Parathyroid adenoma (tissue), 2 donors: Measurements from ENCODE around the gene GMCL1.
"Not testable (repeated sequence)": the region's sequence is repeated elsewhere in the genome, so short reads cannot be mapped to it uniquely, and the experiment has no call there.

ENCODE experiments used
- H2AFZ ChIP-seq: fragments of 300-600 bp; sonication (generic); one replicate; pipeline ENCODE4 v1.7.0; 2017; ENCODE audit warnings: antibody characterized with exemption, mild to moderate bottlenecking
- H3K27ac ChIP-seq: fragments of 300-600 bp; sonication (generic); one replicate; pipeline ENCODE4 v1.7.0; 2017
- H3K27me3 ChIP-seq: fragments of 300-600 bp; sonication (generic); one replicate; pipeline ENCODE4 v1.7.0; 2017; ENCODE audit warnings: low read length; ENCODE audit not compliant: control insufficient read depth, insufficient read depth
- H3K36me3 ChIP-seq: fragments of 300-600 bp; sonication (generic); one replicate; pipeline ENCODE4 v1.7.0; 2017; ENCODE audit warnings: low read length; ENCODE audit not compliant: control insufficient read depth, insufficient read depth
- H3K4me1 ChIP-seq: fragments of 300-600 bp; sonication (generic); one replicate; pipeline ENCODE4 v1.7.0; 2017; ENCODE audit warnings: control low read depth
- H3K4me2 ChIP-seq: fragments of 300-600 bp; sonication (generic); one replicate; pipeline ENCODE4 v1.7.0; 2017; ENCODE audit warnings: low read length
- H3K4me3 ChIP-seq: fragments of 300-600 bp; sonication (generic); one replicate; pipeline ENCODE4 v1.7.0; 2017; ENCODE audit warnings: low read depth, low read length
- H3K79me2 ChIP-seq: fragments of 300-600 bp; sonication (generic); one replicate; pipeline ENCODE4 v1.7.0; 2017; ENCODE audit warnings: control low read depth
- H3K9ac ChIP-seq: fragments of 300-600 bp; sonication (generic); one replicate; pipeline ENCODE4 v1.7.0; 2017; ENCODE audit warnings: mild to moderate bottlenecking
- H3K9me3 ChIP-seq: fragments of 300-600 bp; sonication (generic); one replicate; pipeline ENCODE4 v1.7.0; 2017; ENCODE audit warnings: low read length; ENCODE audit not compliant: control insufficient read depth
- CTCF ChIP-seq: fragments of 300-600 bp; sonication (generic); IDR thresholded peaks from one replicate; pipeline ENCODE4 v1.7.0; 2017; ENCODE audit warnings: antibody characterized with exemption, mild to moderate bottlenecking
- donor health status: primary hyperparathyroidism.

The GMCL1 gene

GRCh38 chr2:69893684-69894551 lies 64.5 kb downstream of the GMCL1 start, which contains the start of gene SNRNP27:
TSS of gene SNRNP27 (plus strand) at chr2:69893956. CDS start at chr2:69893985, 29 bp downstream.
- Histone ChIP-seq H3K27me3 (no peaks in the 10 kb centered on the region), H3K4me3 (peak within 1 kb of the TSS; percentile 88), H3K79me2 (peaks cover 6% of the 10 kb centered on the region), H2AFZ (peak within 1 kb of the TSS; percentile 93), H3K9me3 (no peaks in the 10 kb centered on the region), H3K36me3 (no peaks in the 10 kb centered on the region), H3K4me1 (peaks cover 2% of the 10 kb centered on the region), H3K27ac (peak within 1 kb of the TSS; percentile 62), H3K9ac (peak within 1 kb of the TSS; percentile 59), H3K4me2 (peak within 1 kb of the TSS; percentile 86)
- TF ChIP-seq CTCF, result peak; percentile 11

GRCh38 chr2:69894737-69895136 lies 65.3 kb downstream of the GMCL1 start:
- not testable (repeated sequence) for H3K27ac ChIP-seq, H3K4me1 ChIP-seq, H3K9me3 ChIP-seq, H3K27me3 ChIP-seq, H3K9ac ChIP-seq, H2AFZ ChIP-seq, H3K79me2 ChIP-seq, H3K36me3 ChIP-seq
- peak overlapping the region; percentile 88 for H3K4me3 ChIP-seq
- H3K4me2 ChIP-seq, result peak overlapping the region; percentile 86

- H3K79me2 ChIP-seq, result peaks cover 7% of the 10 kb centered on the region
- H3K4me3 ChIP-seq, result no peak overlapping the region
- H3K4me2 ChIP-seq, result no peak overlapping the region
- no peak overlapping the region for H3K27ac ChIP-seq
- no peaks in the 10 kb centered on the region for H3K9me3 ChIP-seq
- no peak overlapping the region for H2AFZ ChIP-seq
- H3K36me3 ChIP-seq, result no peaks in the 10 kb centered on the region
- no peak for TF ChIP-seq CTCF
- H3K27me3 ChIP-seq, result no peaks in the 10 kb centered on the region
- H3K9ac ChIP-seq, result no peak overlapping the region
- no peaks in the 10 kb centered on the region for H3K4me1 ChIP-seq
These were observed 72.9 kb downstream of the GMCL1 start for GRCh38 chr2:69902213-69902922.

GRCh38 chr2:69907216-69907615 lies 77.8 kb downstream of the GMCL1 start:
- Histone ChIP-seq H3K79me2 (no peaks in the 10 kb centered on the region), H3K27me3 (no peaks in the 10 kb centered on the region), H3K4me1 (no peaks in the 10 kb centered on the region), H2AFZ (no peak overlapping the region), H3K4me3 (no peak overlapping the region), H3K9me3 (no peaks in the 10 kb centered on the region), H3K27ac (no peak overlapping the region), H3K4me2 (no peak overlapping the region), H3K36me3 (no peaks in the 10 kb centered on the region), H3K9ac (no peak overlapping the region)
- no peak for TF ChIP-seq CTCF

GRCh38 chr2:69911985-69912563 lies 82.6 kb downstream of the GMCL1 start:
- Histone ChIP-seq H2AFZ (no peak overlapping the region), H3K9me3 (no peaks in the 10 kb centered on the region), H3K9ac (no peak overlapping the region), H3K4me2 (no peak overlapping the region), H3K4me3 (no peak overlapping the region), H3K79me2 (no peaks in the 10 kb centered on the region), H3K4me1 (peaks cover 5% of the 10 kb centered on the region), H3K27me3 (no peaks in the 10 kb centered on the region), H3K27ac (no peak overlapping the region), H3K36me3 (no peaks in the 10 kb centered on the region)
- peak; percentile 71 for TF ChIP-seq CTCF
